Retinal pigment epithelial cell (primary cell): ENCODE measurements around the gene CENPL.
A peak's percentile ranks its signal among the peaks of the same experiment; 100 is the strongest.

Experiments used
- DNase-seq: peaks from one replicate; pipeline ENCODE4 v3.0.0-alpha.2; 2010; ENCODE audit warnings: low read depth
- H3K4me3 ChIP-seq: 2 replicates; pipeline ENCODE4 v1.5.1; 2011; ENCODE audit warnings: mild to moderate bottlenecking, low read length, control low read depth, moderate library complexity
- TF ChIP-seq, protein P1 (sequence below): conservative IDR thresholded peaks from 2 replicates; pipeline ENCODE4 v1.5.1; 2011; ENCODE audit warnings: low read depth, low read length, control low read depth, inconsistent platforms

The CENPL gene

DNA sequence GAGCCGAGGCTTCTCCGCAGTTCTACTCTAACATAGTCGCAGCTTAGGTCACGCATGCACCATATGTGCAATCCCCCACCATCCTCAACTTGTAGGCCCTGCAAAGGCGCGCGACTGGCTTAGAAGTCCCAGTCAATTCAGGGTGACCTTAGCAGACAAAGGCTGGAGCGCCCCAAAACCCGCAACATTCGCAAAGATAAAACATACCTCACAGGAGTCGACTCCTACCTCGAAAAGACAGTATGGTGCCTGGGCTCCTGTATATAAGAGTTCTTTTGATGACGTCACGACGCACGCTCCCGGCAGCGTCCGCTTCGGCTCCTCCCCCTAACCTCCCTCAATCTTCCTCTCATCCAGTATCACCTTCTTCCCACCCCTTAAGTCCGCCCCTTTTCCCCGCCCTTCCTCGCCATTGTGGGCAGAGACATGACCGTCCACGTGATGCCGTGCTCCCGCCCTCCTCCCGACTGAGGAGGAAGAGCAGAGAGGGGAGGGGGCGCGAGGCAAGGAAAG, 43.1 kb upstream of the CENPL start, which contains the start of gene GAS5:
TSS of gene GAS5 (minus strand) at position 237 of the 513 bp plus-strand sequence.
- peak; percentile 99 for DNase-seq
- TF ChIP-seq, protein P1, sequence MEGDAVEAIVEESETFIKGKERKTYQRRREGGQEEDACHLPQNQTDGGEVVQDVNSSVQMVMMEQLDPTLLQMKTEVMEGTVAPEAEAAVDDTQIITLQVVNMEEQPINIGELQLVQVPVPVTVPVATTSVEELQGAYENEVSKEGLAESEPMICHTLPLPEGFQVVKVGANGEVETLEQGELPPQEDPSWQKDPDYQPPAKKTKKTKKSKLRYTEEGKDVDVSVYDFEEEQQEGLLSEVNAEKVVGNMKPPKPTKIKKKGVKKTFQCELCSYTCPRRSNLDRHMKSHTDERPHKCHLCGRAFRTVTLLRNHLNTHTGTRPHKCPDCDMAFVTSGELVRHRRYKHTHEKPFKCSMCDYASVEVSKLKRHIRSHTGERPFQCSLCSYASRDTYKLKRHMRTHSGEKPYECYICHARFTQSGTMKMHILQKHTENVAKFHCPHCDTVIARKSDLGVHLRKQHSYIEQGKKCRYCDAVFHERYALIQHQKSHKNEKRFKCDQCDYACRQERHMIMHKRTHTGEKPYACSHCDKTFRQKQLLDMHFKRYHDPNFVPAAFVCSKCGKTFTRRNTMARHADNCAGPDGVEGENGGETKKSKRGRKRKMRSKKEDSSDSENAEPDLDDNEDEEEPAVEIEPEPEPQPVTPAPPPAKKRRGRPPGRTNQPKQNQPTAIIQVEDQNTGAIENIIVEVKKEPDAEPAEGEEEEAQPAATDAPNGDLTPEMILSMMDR, result no peak
- H3K4me3 ChIP-seq, result peak within 1 kb of the TSS; percentile 99

GRCh38 chr1:173867141-173867752, 42.6 kb upstream of the CENPL start:
- DNase-seq, result no peak
- peak overlapping the region; percentile 99 for H3K4me3 ChIP-seq
- TF ChIP-seq, protein P1, result no peak

DNA sequence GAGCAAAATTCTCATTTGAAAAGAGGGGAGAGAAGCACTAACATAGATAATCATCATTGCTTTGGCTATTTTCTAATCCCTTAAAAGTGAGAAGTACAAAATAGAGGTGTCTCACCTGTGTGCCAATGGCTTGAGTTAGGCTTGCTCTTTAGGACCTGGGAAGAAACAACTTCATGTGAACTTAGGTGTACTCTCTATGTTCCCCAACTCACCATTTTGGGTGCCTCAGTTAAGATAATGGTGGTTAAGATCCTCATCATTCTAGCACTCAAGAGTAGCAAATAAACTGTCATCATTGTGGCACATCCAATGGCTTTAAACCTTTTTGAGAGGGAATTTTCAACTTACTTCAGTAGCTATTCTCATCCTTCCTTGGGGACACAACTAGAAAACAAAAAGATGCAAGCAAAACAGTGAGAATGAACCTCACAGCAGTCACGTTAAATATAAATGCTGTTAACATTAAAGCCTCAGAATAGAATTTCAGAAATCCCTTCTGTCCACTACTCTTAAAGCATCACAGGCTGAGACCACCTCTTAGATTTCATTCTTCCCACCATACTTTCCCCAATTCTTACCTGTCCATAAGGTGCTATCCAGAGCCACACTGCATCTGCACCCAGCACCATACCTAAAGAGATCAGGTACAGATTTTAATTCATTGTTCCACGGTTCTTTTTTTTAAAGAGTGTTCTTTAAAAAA, 41.9 kb upstream of the CENPL start:
- no peak for DNase-seq
- peak overlapping the region; percentile 99 for H3K4me3 ChIP-seq
- TF ChIP-seq, protein P1, result no peak

- H3K4me3 ChIP-seq, result peak overlapping the region; percentile 99
- TF ChIP-seq, protein P1, result no peak
- no peak for DNase-seq
These were observed 40.9 kb upstream of the CENPL start for GRCh38 chr1:173865468-173866164.

GRCh38 chr1:173864179-173864867, 39.6 kb upstream of the CENPL start:
- no peak for DNase-seq
- TF ChIP-seq, protein P1, result no peak
- peak overlapping the region; percentile 99 for H3K4me3 ChIP-seq

- peak overlapping the region; percentile 99 for H3K4me3 ChIP-seq
- DNase-seq, result no peak
- TF ChIP-seq, protein P1, result no peak
These were observed 38.8 kb upstream of the CENPL start for GRCh38 chr1:173863224-173864161.
